ENCODE measurements around the gene XRN1.
"Not testable (repeated sequence)": the region's sequence is repeated elsewhere in the genome, so short reads cannot be mapped to it uniquely, and the experiment has no call there.

The XRN1 gene

DNA sequence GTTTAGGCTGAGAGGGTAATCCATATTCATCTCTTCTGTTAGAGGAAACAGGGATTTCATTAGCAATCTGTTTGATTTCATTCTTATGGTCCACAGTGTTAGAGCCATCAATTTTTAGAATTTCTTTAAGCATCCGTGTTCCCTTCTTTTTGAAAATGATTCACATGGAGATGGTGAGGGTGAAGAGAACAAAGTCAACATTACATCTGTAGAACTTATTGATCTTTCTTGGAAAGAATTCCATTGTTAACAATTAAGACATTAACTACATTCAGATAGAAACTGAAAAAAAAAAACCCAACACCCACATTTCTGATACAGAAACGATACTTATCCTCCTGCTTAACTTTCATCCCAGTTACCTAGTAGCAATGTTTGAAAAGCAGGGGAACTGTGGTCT, 115.4 kb downstream of the XRN1 start:
- Histone ChIP-seq H2AFZ (ENCODE audit: insufficient read depth, low read length, poor library complexity) (no peak overlapping the region), H2BK12ac (ENCODE audit: low read length) (no peak overlapping the region), H3K23ac (ENCODE audit: low read length) (no peak overlapping the region), H3K79me2 (ENCODE audit: control insufficient read depth, insufficient read depth, low read length, poor library complexity) (no peaks in the 10 kb centered on the region), H2AK5ac (ENCODE audit: low read length) (no peak overlapping the region), H3K4me3 (ENCODE audit: low read depth, low read length) (no peak overlapping the region), H2BK120ac (ENCODE audit: insufficient read depth, low read length, poor library complexity) (no peak overlapping the region), H3K27me3 (ENCODE audit: insufficient read depth, low read length) (no peaks in the 10 kb centered on the region), H4K8ac (ENCODE audit: low read depth, low read length) (no peak overlapping the region), H3K4ac (ENCODE audit: low read depth, low read length) (no peak overlapping the region), H3K4me2 (ENCODE audit: low read length) (no peak overlapping the region), H3K14ac (ENCODE audit: low read length) (no peak overlapping the region), H3K27ac (ENCODE audit: low read depth, low read length) (no peak overlapping the region), H3K36me3 (ENCODE audit: control insufficient read depth in 1 of 2, insufficient read depth in 2 of 2, low read length in 2 of 2) (peaks cover 3 to 5% of the 10 kb centered on the region in 2 experiments), H2BK5ac (ENCODE audit: low read depth, low read length, poor library complexity) (no peak overlapping the region), H3K9me3 (ENCODE audit: insufficient read depth, low read depth, low read length) (no peaks in the 10 kb centered on the region), H3K4me1 (ENCODE audit: control insufficient read depth in 1 of 2, insufficient read depth in 2 of 2, low read length in 2 of 2) (no peaks in the 10 kb centered on the region), H3K18ac (ENCODE audit: low read length) (no peak overlapping the region), H3K79me1 (ENCODE audit: low read length) (no peaks in the 10 kb centered on the region), H3K9ac (ENCODE audit: low read length) (no peak overlapping the region), H4K91ac (ENCODE audit: low read depth, low read length) (no peak overlapping the region), H4K12ac (ENCODE audit: low read depth, low read length) (no peak overlapping the region)
- no CpG with 5 or more reads among the region's 2 CpGs for WGBS (ENCODE audit: extremely low coverage, insufficient coverage, insufficient read length)
- no peak for DNase-seq

DNA sequence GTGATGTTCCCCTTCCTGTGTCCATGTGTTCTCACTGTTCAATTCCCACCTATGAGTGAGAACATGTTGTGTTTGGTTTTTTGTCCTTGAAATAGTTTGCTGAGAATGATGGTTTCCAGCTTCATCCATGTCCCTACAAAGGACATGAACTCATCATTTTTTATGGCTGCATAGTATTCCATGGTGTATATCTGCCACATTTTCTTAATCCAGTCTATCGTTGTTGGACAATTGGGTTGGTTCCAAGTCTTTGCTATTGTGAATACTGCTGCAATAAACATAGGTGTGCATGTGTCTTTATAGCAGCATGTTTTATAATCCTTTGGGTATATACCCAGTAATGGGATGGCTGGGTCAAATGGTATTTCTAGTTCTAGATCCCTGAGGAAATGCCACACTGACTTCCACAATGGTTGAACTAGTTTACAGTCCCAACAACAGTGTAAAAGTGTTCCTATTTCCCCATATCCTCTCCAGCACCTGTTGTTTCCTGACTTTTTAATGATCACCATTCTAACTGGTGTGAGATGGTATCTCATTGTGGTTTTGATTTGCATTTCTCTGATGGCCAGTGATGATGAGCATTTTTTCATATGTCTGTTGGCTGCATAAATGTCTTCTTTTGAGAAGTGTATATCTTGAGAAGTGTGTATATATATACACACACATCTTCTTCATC, 123.4 kb downstream of the XRN1 start:
- H4K91ac ChIP-seq (ENCODE audit: low read depth, low read length); H4K8ac ChIP-seq (ENCODE audit: low read depth, low read length); H3K4me1 ChIP-seq (ENCODE audit: control insufficient read depth in 1 of 2, insufficient read depth in 2 of 2, low read length in 2 of 2); H3K79me2 ChIP-seq (ENCODE audit: control insufficient read depth, insufficient read depth, low read length, poor library complexity); H3K27ac ChIP-seq (ENCODE audit: low read depth, low read length); H2BK120ac ChIP-seq (ENCODE audit: insufficient read depth, low read length, poor library complexity); H3K4ac ChIP-seq (ENCODE audit: low read depth, low read length); H2BK5ac ChIP-seq (ENCODE audit: low read depth, low read length, poor library complexity); DNase-seq; H3K27me3 ChIP-seq (ENCODE audit: insufficient read depth, low read length); H2AFZ ChIP-seq (ENCODE audit: insufficient read depth, low read length, poor library complexity); H3K9ac ChIP-seq (ENCODE audit: low read length); H3K18ac ChIP-seq (ENCODE audit: low read length); H3K4me2 ChIP-seq (ENCODE audit: low read length); H3K14ac ChIP-seq (ENCODE audit: low read length); H2AK5ac ChIP-seq (ENCODE audit: low read length); H3K4me3 ChIP-seq (ENCODE audit: low read depth, low read length); H3K79me1 ChIP-seq (ENCODE audit: low read length); H3K9me3 ChIP-seq (ENCODE audit: insufficient read depth, low read depth, low read length); H3K36me3 ChIP-seq (ENCODE audit: control insufficient read depth in 1 of 2, insufficient read depth in 2 of 2, low read length in 2 of 2); H4K12ac ChIP-seq (ENCODE audit: low read depth, low read length); H2BK12ac ChIP-seq (ENCODE audit: low read length); H3K23ac ChIP-seq (ENCODE audit: low read length): not testable (repeated sequence)
- WGBS (ENCODE audit: extremely low coverage, insufficient coverage, insufficient read length), result no CpG with 5 or more reads among the region's 1 CpG

DNA sequence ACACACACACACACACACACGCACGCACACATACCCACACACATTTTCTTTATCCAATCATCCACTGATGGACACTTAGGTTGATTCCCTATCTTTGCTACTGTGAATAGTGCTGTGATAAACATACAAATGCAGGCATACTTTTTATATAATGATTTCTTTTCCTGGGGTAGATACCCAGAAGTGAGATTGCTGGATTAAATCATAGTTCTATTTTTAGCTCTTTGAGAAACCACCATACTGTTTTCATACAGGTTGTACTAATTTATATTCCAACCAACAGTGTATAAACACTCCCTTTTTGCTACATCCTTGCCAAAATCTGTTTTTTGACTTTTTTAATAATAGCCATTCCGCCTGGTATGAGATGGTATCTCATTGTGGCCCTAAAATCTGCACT, 127.9 kb downstream of the XRN1 start:
- Histone ChIP-seq H3K27me3 (ENCODE audit: insufficient read depth, low read length) (no peaks in the 10 kb centered on the region), H4K91ac (ENCODE audit: low read depth, low read length) (no peak overlapping the region), H2BK120ac (ENCODE audit: insufficient read depth, low read length, poor library complexity) (no peak overlapping the region), H3K27ac (ENCODE audit: low read depth, low read length) (no peak overlapping the region), H3K79me2 (ENCODE audit: control insufficient read depth, insufficient read depth, low read length, poor library complexity) (no peaks in the 10 kb centered on the region), H3K4me2 (ENCODE audit: low read length) (no peak overlapping the region), H2AK5ac (ENCODE audit: low read length) (no peak overlapping the region), H3K4me1 (ENCODE audit: control insufficient read depth in 1 of 2, insufficient read depth in 2 of 2, low read length in 2 of 2) (peaks cover 0 to 2% of the 10 kb centered on the region in 2 experiments), H3K9ac (ENCODE audit: low read length) (no peak overlapping the region), H4K8ac (ENCODE audit: low read depth, low read length) (no peak overlapping the region), H3K18ac (ENCODE audit: low read length) (no peak overlapping the region), H3K9me3 (ENCODE audit: insufficient read depth, low read depth, low read length) (no peaks in the 10 kb centered on the region), H3K14ac (ENCODE audit: low read length) (no peak overlapping the region), H3K4ac (ENCODE audit: low read depth, low read length) (no peak overlapping the region), H3K79me1 (ENCODE audit: low read length) (no peaks in the 10 kb centered on the region), H2BK5ac (ENCODE audit: low read depth, low read length, poor library complexity) (no peak overlapping the region), H3K36me3 (ENCODE audit: control insufficient read depth in 1 of 2, insufficient read depth in 2 of 2, low read length in 2 of 2) (no peaks in the 10 kb centered on the region), H3K23ac (ENCODE audit: low read length) (no peak overlapping the region), H2BK12ac (ENCODE audit: low read length) (no peak overlapping the region), H4K12ac (ENCODE audit: low read depth, low read length) (no peak overlapping the region), H3K4me3 (ENCODE audit: low read depth, low read length) (no peak overlapping the region), H2AFZ (ENCODE audit: insufficient read depth, low read length, poor library complexity) (no peak overlapping the region)
- no peak for DNase-seq
- no CpG with 5 or more reads among the region's 3 CpGs for WGBS (ENCODE audit: extremely low coverage, insufficient coverage, insufficient read length)

DNA sequence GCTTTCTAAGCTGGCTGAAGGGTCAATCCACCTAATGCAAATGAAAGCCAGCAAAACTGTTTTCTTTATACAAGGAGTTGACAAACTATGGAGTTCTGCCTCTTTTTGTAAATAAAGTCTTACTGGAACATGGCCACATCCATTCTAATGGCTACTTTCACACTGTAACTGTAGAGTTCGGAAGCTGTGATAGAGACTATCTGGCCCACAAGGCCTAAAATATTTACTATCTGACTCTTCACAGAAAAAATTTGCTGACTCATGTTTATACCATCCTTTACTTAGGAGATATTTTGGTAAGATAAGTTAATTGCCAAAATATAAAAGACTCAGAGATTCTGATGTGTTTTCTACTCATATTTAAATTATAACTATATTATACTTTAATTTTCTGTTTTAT, 128.7 kb downstream of the XRN1 start:
- Histone ChIP-seq H3K4me2 (ENCODE audit: low read length) (no peak overlapping the region), H4K8ac (ENCODE audit: low read depth, low read length) (no peak overlapping the region), H3K23ac (ENCODE audit: low read length) (no peak overlapping the region), H3K27me3 (ENCODE audit: insufficient read depth, low read length) (no peaks in the 10 kb centered on the region), H2AK5ac (ENCODE audit: low read length) (no peak overlapping the region), H2BK12ac (ENCODE audit: low read length) (no peak overlapping the region), H2BK120ac (ENCODE audit: insufficient read depth, low read length, poor library complexity) (no peak overlapping the region), H3K9me3 (ENCODE audit: insufficient read depth, low read depth, low read length) (no peaks in the 10 kb centered on the region), H3K79me2 (ENCODE audit: control insufficient read depth, insufficient read depth, low read length, poor library complexity) (no peaks in the 10 kb centered on the region), H3K79me1 (ENCODE audit: low read length) (no peaks in the 10 kb centered on the region), H3K9ac (ENCODE audit: low read length) (no peak overlapping the region), H3K36me3 (ENCODE audit: control insufficient read depth in 1 of 2, insufficient read depth in 2 of 2, low read length in 2 of 2) (peaks cover 0 to 2% of the 10 kb centered on the region in 2 experiments), H3K4me1 (ENCODE audit: control insufficient read depth in 1 of 2, insufficient read depth in 2 of 2, low read length in 2 of 2) (peaks cover 0 to 3% of the 10 kb centered on the region in 2 experiments), H3K4ac (ENCODE audit: low read depth, low read length) (no peak overlapping the region), H3K14ac (ENCODE audit: low read length) (no peak overlapping the region), H3K18ac (ENCODE audit: low read length) (no peak overlapping the region), H2AFZ (ENCODE audit: insufficient read depth, low read length, poor library complexity) (no peak overlapping the region), H3K4me3 (ENCODE audit: low read depth, low read length) (no peak overlapping the region), H2BK5ac (ENCODE audit: low read depth, low read length, poor library complexity) (no peak overlapping the region), H4K12ac (ENCODE audit: low read depth, low read length) (no peak overlapping the region), H3K27ac (ENCODE audit: low read depth, low read length) (no peak overlapping the region), H4K91ac (ENCODE audit: low read depth, low read length) (no peak overlapping the region)
- WGBS (ENCODE audit: extremely low coverage, insufficient coverage, insufficient read length), result no CpG with 5 or more reads among the region's 1 CpG
- DNase-seq, result peak in 1 of 2 donors; percentile 49
